ENCODE measurements around the gene A1BG.

Gene A1BG

DNA sequence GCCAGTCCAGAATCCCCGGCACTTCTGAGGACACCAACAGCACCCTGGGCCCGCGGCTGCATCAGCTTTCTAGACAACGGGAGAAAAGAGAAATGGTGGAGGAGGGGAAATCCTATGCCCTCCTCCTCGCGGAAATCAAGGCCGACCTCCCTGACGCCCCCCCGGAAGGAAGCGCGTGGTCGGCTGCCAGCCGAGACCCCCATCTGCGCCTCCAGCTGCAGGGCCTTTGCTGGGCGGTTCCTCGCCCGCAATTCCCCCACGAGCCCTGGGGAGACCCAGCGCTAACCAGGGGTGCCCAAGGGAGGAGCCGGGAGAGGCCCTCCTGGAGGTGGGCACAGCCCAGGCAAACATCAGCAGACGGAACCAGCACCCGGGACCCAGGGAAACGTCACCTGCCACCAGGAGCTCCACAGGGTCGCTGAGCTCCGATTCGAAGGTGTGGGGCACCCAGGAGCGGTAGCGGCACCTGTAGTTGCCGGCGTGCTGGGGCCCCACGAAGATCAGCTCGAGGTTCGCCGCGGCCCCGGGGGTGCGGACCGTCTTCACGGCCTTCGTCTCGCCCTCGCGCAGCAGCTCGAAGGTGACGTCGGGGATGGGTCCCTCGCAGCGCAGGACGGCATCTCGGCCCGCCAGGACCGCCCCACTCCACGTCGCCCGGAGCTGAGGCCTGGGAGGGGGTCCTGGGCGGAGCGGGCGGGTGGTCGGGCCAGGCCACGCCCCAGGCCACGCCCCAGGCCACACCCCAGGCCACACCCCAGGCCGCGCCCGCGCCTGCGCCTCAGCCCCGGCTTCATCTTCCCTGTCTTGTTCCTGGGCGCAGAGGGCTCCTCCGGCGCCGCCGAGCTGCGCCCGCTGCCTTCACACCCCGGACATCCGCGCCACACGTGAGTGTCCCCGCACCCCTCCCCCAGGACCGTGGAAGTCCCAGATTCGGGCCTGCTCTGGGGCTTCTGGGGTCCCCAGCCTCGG, 6.0 kb downstream of the A1BG start:
- H3K9ac ChIP-seq (ENCODE audit: low read length) = peak overlapping the region; percentile 87
- H3K9me3 ChIP-seq (ENCODE audit: control insufficient read depth, low read length) = no peaks in the 10 kb centered on the region
- DNase-seq (ENCODE audit: low read depth) = peak; percentile 94
- no peaks in the 10 kb centered on the region for H3K36me3 ChIP-seq (ENCODE audit: control insufficient read depth, insufficient read depth, low read length, severe bottlenecking)
- H3K27me3 ChIP-seq (replicated peaks; ENCODE audit: control insufficient read depth, insufficient read depth, low read length) = no peaks in the 10 kb centered on the region
- H3K4me1 ChIP-seq (ENCODE audit: control insufficient read depth, insufficient read depth, low read length) = peaks cover 17% of the 10 kb centered on the region
- peak overlapping the region; percentile 86 for H3K4me3 ChIP-seq (ENCODE audit: low read length)

- Histone ChIP-seq H3K4me3 (ENCODE audit: low read length) (no peak overlapping the region), H3K9me3 (ENCODE audit: control insufficient read depth, low read length) (no peaks in the 10 kb centered on the region), H3K27me3 (replicated peaks; ENCODE audit: control insufficient read depth, insufficient read depth, low read length) (no peaks in the 10 kb centered on the region), H3K4me1 (ENCODE audit: control insufficient read depth, insufficient read depth, low read length) (peaks cover 17% of the 10 kb centered on the region), H3K9ac (ENCODE audit: low read length) (no peak overlapping the region), H3K36me3 (ENCODE audit: control insufficient read depth, insufficient read depth, low read length, severe bottlenecking) (no peaks in the 10 kb centered on the region)
- DNase-seq (ENCODE audit: low read depth) = peak; percentile 21
These were observed 7.7 kb downstream of the A1BG start for GRCh38 chr19:58345558-58345957.

DNA sequence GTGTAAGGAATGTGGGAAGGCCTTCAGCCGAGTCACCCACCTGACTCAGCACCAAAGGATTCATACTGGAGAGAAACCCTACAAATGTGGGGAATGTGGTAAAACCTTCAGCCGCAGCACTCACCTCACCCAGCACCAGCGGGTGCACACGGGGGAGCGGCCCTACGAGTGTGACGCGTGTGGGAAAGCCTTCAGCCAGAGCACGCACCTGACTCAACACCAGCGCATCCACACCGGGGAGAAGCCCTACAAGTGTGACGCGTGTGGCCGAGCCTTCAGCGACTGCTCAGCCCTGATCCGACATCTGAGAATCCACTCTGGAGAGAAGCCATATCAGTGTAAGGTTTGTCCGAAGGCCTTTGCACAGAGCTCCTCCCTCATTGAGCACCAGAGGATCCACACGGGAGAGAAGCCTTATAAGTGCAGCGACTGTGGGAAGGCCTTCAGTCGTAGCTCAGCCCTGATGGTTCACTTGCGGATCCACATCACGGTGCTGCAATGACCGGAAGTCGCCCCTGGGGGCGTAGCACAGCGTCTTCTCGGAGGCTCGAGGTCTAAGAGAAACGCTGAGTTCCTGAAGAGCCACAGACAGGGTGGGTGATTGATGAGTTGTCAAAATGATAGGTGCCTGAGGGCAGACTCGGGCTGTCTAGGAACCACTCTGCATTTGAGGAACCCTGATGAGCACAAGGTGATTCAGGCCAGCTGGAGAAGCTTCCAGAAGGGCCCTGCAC, 14.3 kb downstream of the A1BG start:
- Histone ChIP-seq H3K9me3 (ENCODE audit: control insufficient read depth, low read length) (no peaks in the 10 kb centered on the region), H3K4me1 (ENCODE audit: control insufficient read depth, insufficient read depth, low read length) (no peaks in the 10 kb centered on the region), H3K4me3 (ENCODE audit: low read length) (no peak overlapping the region), H3K27me3 (replicated peaks; ENCODE audit: control insufficient read depth, insufficient read depth, low read length) (no peaks in the 10 kb centered on the region), H3K36me3 (ENCODE audit: control insufficient read depth, insufficient read depth, low read length, severe bottlenecking) (peaks cover 27% of the 10 kb centered on the region), H3K9ac (ENCODE audit: low read length) (no peak overlapping the region)
- DNase-seq (ENCODE audit: low read depth) = no peak

DNA sequence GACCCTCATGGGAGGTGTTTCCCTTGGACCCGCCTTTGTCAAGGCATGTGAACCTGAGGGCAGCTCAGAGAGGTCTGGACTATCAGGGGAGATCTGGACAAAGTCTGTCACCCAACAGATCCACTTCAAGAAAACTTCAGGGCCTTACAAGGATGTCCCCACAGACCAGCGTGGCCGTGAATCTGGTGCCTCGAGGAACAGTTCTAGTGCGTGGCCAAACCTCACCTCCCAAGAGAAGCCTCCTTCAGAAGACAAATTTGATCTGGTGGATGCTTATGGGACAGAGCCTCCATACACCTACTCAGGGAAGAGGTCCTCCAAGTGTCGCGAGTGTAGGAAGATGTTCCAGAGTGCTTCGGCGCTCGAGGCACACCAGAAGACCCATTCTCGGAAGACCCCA, 15.0 kb downstream of the A1BG start:
- Histone ChIP-seq H3K4me3 (ENCODE audit: low read length) (no peak overlapping the region), H3K27me3 (replicated peaks; ENCODE audit: control insufficient read depth, insufficient read depth, low read length) (no peaks in the 10 kb centered on the region), H3K9me3 (ENCODE audit: control insufficient read depth, low read length) (no peaks in the 10 kb centered on the region), H3K4me1 (ENCODE audit: control insufficient read depth, insufficient read depth, low read length) (no peaks in the 10 kb centered on the region), H3K36me3 (ENCODE audit: control insufficient read depth, insufficient read depth, low read length, severe bottlenecking) (peaks cover 27% of the 10 kb centered on the region), H3K9ac (ENCODE audit: low read length) (no peak overlapping the region)
- DNase-seq (ENCODE audit: low read depth) = no peak

- Histone ChIP-seq H3K9me3 (ENCODE audit: control insufficient read depth, low read length) (no peaks in the 10 kb centered on the region), H3K27me3 (replicated peaks; ENCODE audit: control insufficient read depth, insufficient read depth, low read length) (no peaks in the 10 kb centered on the region), H3K36me3 (ENCODE audit: control insufficient read depth, insufficient read depth, low read length, severe bottlenecking) (peaks cover 27% of the 10 kb centered on the region), H3K4me3 (ENCODE audit: low read length) (no peak overlapping the region), H3K9ac (ENCODE audit: low read length) (no peak overlapping the region), H3K4me1 (ENCODE audit: control insufficient read depth, insufficient read depth, low read length) (no peaks in the 10 kb centered on the region)
- no peak for DNase-seq (ENCODE audit: low read depth)
These were observed 16.5 kb downstream of the A1BG start for GRCh38 chr19:58336820-58337219.

DNA sequence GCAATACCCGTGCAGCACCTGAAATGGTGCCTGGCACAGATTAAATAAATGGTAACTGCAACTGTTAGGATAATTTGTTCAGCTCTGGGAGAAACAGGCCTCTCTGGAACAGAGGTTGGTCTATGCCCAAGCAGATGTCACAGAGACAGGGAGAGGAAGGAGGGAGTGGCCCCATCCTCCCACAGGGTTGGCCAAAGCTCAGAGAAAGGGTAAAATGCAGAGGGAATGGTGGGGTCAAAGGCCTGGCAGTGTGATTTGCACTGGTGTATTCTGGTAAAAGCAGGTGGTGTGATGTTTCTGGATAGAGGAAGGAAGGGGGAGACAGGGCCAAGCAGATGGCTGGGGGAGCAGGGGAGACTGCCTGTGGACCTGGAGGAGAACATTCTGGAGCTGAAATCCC, 17.1 kb downstream of the A1BG start:
- Histone ChIP-seq H3K4me3 (ENCODE audit: low read length) (no peak overlapping the region), H3K4me1 (ENCODE audit: control insufficient read depth, insufficient read depth, low read length) (no peaks in the 10 kb centered on the region), H3K36me3 (ENCODE audit: control insufficient read depth, insufficient read depth, low read length, severe bottlenecking) (peaks cover 27% of the 10 kb centered on the region), H3K27me3 (replicated peaks; ENCODE audit: control insufficient read depth, insufficient read depth, low read length) (no peaks in the 10 kb centered on the region), H3K9me3 (ENCODE audit: control insufficient read depth, low read length) (no peaks in the 10 kb centered on the region), H3K9ac (ENCODE audit: low read length) (no peak overlapping the region)
- DNase-seq (ENCODE audit: low read depth) = no peak

GRCh38 chr19:58335630-58336029, 17.7 kb downstream of the A1BG start:
- H3K4me3 ChIP-seq (ENCODE audit: low read length) = no peak overlapping the region
- no peak for DNase-seq (ENCODE audit: low read depth)
- peaks cover 27% of the 10 kb centered on the region for H3K36me3 ChIP-seq (ENCODE audit: control insufficient read depth, insufficient read depth, low read length, severe bottlenecking)
- H3K4me1 ChIP-seq (ENCODE audit: control insufficient read depth, insufficient read depth, low read length) = peaks cover 3% of the 10 kb centered on the region
- H3K9me3 ChIP-seq (ENCODE audit: control insufficient read depth, low read length) = no peaks in the 10 kb centered on the region
- H3K27me3 ChIP-seq (replicated peaks; ENCODE audit: control insufficient read depth, insufficient read depth, low read length) = no peaks in the 10 kb centered on the region
- H3K9ac ChIP-seq (ENCODE audit: low read length) = no peak overlapping the region

DNA sequence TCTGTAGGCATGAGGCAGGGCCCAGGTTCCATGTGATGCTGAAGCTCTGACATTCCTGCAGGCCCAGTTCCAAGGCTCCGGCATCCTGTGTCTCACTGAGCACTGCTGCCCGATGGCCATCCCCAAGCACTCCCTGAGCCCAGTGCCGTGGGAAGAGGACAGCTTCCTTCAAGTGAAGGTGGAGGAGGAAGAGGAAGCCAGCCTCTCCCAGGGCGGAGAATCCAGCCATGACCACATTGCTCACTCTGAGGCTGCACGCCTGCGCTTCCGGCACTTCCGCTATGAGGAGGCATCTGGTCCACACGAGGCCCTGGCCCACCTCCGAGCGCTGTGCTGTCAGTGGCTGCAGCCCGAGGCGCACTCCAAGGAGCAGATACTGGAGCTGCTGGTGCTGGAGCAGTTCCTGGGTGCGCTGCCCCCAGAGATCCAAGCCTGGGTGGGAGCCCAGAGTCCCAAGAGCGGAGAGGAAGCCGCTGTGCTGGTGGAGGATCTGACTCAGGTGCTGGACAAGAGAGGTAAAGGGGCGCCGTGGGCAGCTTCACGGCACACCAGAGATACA, 18.5 kb downstream of the A1BG start:
- no peak overlapping the region for H3K4me3 ChIP-seq (ENCODE audit: low read length)
- peaks cover 27% of the 10 kb centered on the region for H3K36me3 ChIP-seq (ENCODE audit: control insufficient read depth, insufficient read depth, low read length, severe bottlenecking)
- no peaks in the 10 kb centered on the region for H3K27me3 ChIP-seq (replicated peaks; ENCODE audit: control insufficient read depth, insufficient read depth, low read length)
- peaks cover 4% of the 10 kb centered on the region for H3K4me1 ChIP-seq (ENCODE audit: control insufficient read depth, insufficient read depth, low read length)
- H3K9ac ChIP-seq (ENCODE audit: low read length) = no peak overlapping the region
- no peak for DNase-seq (ENCODE audit: low read depth)
- H3K9me3 ChIP-seq (ENCODE audit: control insufficient read depth, low read length) = no peaks in the 10 kb centered on the region

GRCh38 chr19:58332697-58333096, 20.6 kb downstream of the A1BG start:
- H3K36me3 ChIP-seq (ENCODE audit: control insufficient read depth, insufficient read depth, low read length, severe bottlenecking) = peaks cover 11% of the 10 kb centered on the region
- DNase-seq (ENCODE audit: low read depth) = no peak
- H3K4me3 ChIP-seq (ENCODE audit: low read length) = no peak overlapping the region
- peaks cover 11% of the 10 kb centered on the region for H3K4me1 ChIP-seq (ENCODE audit: control insufficient read depth, insufficient read depth, low read length)
- H3K9me3 ChIP-seq (ENCODE audit: control insufficient read depth, low read length) = no peaks in the 10 kb centered on the region
- no peaks in the 10 kb centered on the region for H3K27me3 ChIP-seq (replicated peaks; ENCODE audit: control insufficient read depth, insufficient read depth, low read length)
- no peak overlapping the region for H3K9ac ChIP-seq (ENCODE audit: low read length)

DNA sequence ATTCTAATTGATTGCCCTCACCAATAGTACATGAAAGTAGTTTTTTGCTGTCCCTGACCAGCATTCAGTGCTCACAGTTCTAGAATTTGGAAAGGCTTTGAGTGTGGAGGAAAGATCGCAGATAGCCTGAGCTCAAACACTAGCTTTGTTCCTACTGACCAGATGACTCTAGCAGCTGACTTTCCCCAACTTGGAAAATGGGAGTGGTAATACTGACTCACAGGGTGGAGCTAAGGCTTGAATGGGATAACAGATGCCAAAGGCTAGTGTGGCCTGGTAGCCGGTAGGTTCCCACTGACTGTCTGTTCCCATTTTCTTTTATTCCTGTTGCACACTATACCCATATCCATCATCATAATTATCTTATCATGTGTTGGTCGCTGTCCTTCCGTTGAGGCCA, 22.8 kb downstream of the A1BG start:
- peak overlapping the region; percentile 63 for H3K9ac ChIP-seq (ENCODE audit: low read length)
- no peaks in the 10 kb centered on the region for H3K27me3 ChIP-seq (replicated peaks; ENCODE audit: control insufficient read depth, insufficient read depth, low read length)
- no peaks in the 10 kb centered on the region for H3K9me3 ChIP-seq (ENCODE audit: control insufficient read depth, low read length)
- DNase-seq (ENCODE audit: low read depth) = peak; percentile 45
- no peak overlapping the region for H3K4me3 ChIP-seq (ENCODE audit: low read length)
- peaks cover 18% of the 10 kb centered on the region for H3K4me1 ChIP-seq (ENCODE audit: control insufficient read depth, insufficient read depth, low read length)
- H3K36me3 ChIP-seq (ENCODE audit: control insufficient read depth, insufficient read depth, low read length, severe bottlenecking) = peaks cover 8% of the 10 kb centered on the region

DNA sequence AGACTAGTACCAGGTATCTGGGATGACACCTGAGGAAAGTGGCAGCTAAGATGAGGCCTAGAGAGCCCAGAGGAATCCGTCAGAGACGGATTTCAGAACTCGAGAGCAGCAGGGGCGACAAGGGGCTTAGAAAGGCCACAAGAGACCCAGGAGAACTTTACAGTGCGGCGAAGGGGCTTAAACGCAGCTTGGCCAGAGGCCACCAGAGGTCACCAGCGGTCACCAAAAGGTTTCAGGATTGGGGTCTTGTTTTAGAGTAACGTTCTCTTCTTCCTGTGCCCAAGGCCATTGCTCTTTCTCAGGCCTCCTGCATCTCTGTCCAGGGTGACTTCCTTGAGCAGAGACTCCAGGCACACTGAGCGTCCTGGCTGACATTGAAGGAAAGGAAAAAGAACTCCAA, 24.3 kb downstream of the A1BG start:
- no peak overlapping the region for H3K4me3 ChIP-seq (ENCODE audit: low read length)
- DNase-seq (ENCODE audit: low read depth) = no peak

More for the DNA sequence above, 24.3 kb downstream of the A1BG start:
- Histone ChIP-seq H3K9me3 (ENCODE audit: control insufficient read depth, low read length) (no peaks in the 10 kb centered on the region), H3K4me1 (ENCODE audit: control insufficient read depth, insufficient read depth, low read length) (peaks cover 19% of the 10 kb centered on the region), H3K27me3 (replicated peaks; ENCODE audit: control insufficient read depth, insufficient read depth, low read length) (no peaks in the 10 kb centered on the region), H3K9ac (ENCODE audit: low read length) (no peak overlapping the region), H3K36me3 (ENCODE audit: control insufficient read depth, insufficient read depth, low read length, severe bottlenecking) (no peaks in the 10 kb centered on the region)

Measured in adipocyte (in vitro differentiated cells).